Hepatocyte (in vitro differentiated cells): ENCODE measurements around the gene TFAP2A.

Experiments used
- CTCF ChIP-seq: fragments of 200-600 bp; sonication (generic); IDR thresholded peaks from 2 replicates; pipeline ENCODE4 v1.5.1; 2016; ENCODE audit warnings: antibody characterized with exemption, mild to moderate bottlenecking; ENCODE audit not compliant: poor library complexity
- EZH2 ChIP-seq: fragments of 200-600 bp; sonication (generic); IDR thresholded peaks from 2 replicates; pipeline ENCODE4 v1.6.1; 2016; ENCODE audit warnings: antibody characterized with exemption, mild to moderate bottlenecking, borderline replicate concordance
- EZH2phosphoT487 ChIP-seq: fragments of 200-600 bp; sonication (generic); IDR thresholded peaks from one replicate; pipeline ENCODE4 v1.6.1; 2018; ENCODE audit warnings: antibody characterized with exemption, mild to moderate bottlenecking, low read depth, moderate library complexity; ENCODE audit not compliant: unreplicated experiment, severe bottlenecking

DNA sequence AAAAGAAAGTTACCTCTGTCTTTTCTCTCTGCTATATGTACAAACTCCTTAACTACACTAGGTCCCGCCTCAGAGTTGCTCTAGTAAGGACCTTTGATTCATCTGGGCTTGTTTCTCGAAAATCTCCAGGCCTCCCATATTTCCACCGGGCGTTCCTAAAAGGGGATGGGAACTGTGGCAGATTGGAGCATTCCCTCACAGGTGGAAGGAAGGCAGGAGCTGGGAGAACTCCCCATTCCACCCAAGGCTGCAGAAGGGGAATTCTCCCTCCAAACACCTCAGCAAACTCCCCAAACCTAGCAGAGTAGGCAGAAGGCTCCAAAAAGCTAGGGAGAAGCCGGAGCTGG is 1.6 kb upstream of the TFAP2A start:
- TF ChIP-seq CTCF (no peak), EZH2 (no peak), EZH2phosphoT487 (peak; percentile 8)
